Measurements from ENCODE around the gene MAP2K7.

MAP2K7 gene

GRCh38 chr19:7963566-7963965 is 59.9 kb downstream of the MAP2K7 start:
- no peak for DNase-seq (ENCODE audit: low read depth in 2 of 2)
